Thyroid gland (tissue), 4 donors: ENCODE results near the gene APOA4. TPM values are rescaled to one million over a fixed set of nuclear protein-coding genes. Genes with fewer than 3 reads are reported as not detected.

ENCODE experiments used
- DNase-seq, 2 donors: peaks; one replicate each; pipeline ENCODE4 v3.0.0-alpha.2; 2019
- H3K27ac ChIP-seq, 3 donors: fragments of 200-600 bp; sonication (generic); 1 replicate in 2 of 3; 2 replicates in 1 of 3; pipeline ENCODE4 v1.5.1; 2016 to 2019; ENCODE audit warnings: mild to moderate bottlenecking in 1 of 3, moderate library complexity in 1 of 3
- H3K27me3 ChIP-seq: fragments of 200-600 bp; sonication (generic); one replicate; pipeline ENCODE4 v1.5.1; 2019
- H3K36me3 ChIP-seq, 2 donors: fragments of 200-600 bp; sonication (generic); one replicate each; pipeline ENCODE4 v1.5.1; 2016 to 2019
- H3K4me1 ChIP-seq, 2 donors: fragments of 200-600 bp; sonication (generic); one replicate each; pipeline ENCODE4 v1.5.1; 2017 to 2019
- H3K4me3 ChIP-seq, 3 donors: fragments of 200-600 bp; sonication (generic); replicated peaks in 1 of 3; 1 replicate in 2 of 3; 2 replicates in 1 of 3; pipeline ENCODE4 v1.5.1; 2016; ENCODE audit warnings: mild to moderate bottlenecking in 1 of 3
- H3K9me3 ChIP-seq: fragments of 200-600 bp; sonication (generic); one replicate; pipeline ENCODE4 v1.5.1; 2017
- CTCF ChIP-seq, 6 experiments: fragments of 200-600 bp in 3 of 6; fragments of 450-650 bp in 3 of 6; sonication (generic) in 3 of 6; IDR thresholded peaks; one replicate each; pipeline ENCODE4 v1.5.1; 2016 to 2019; ENCODE audit warnings: antibody characterized with exemption in 6 of 6, mild to moderate bottlenecking in 2 of 6, inconsistent platforms in 1 of 6, moderate library complexity in 1 of 6
- POLR2A ChIP-seq, 2 donors: fragments of 450-650 bp; IDR thresholded peaks; one replicate each; pipeline ENCODE4 v1.6.1; 2017; ENCODE audit warnings: antibody characterized with exemption in 2 of 2, mild to moderate bottlenecking in 2 of 2, moderate library complexity in 1 of 2
- WGBS, 2 donors: methylation state at CpG; one replicate each; pipeline ENCODE4 v1.1.5; 2017; 5-methylcytosine and 5-hydroxymethylcytosine counted together
- intact Hi-C: fragments of 100-400 bp; cut with DNase I; formaldehyde crosslinking; loops from one replicate; pipeline ENCODE4 v1.15.1; 2023
- total RNA-seq, 4 donors: library from RNA; depleted of rRNA; stranded (reverse); fragments of >200 nt; gene quantifications; one replicate each; pipeline ENCODE4 v1.2.3, GENCODE V29; 2016

APOA4 gene
- total RNA-seq, 4 donors from 2014 or later = not detected

DNA sequence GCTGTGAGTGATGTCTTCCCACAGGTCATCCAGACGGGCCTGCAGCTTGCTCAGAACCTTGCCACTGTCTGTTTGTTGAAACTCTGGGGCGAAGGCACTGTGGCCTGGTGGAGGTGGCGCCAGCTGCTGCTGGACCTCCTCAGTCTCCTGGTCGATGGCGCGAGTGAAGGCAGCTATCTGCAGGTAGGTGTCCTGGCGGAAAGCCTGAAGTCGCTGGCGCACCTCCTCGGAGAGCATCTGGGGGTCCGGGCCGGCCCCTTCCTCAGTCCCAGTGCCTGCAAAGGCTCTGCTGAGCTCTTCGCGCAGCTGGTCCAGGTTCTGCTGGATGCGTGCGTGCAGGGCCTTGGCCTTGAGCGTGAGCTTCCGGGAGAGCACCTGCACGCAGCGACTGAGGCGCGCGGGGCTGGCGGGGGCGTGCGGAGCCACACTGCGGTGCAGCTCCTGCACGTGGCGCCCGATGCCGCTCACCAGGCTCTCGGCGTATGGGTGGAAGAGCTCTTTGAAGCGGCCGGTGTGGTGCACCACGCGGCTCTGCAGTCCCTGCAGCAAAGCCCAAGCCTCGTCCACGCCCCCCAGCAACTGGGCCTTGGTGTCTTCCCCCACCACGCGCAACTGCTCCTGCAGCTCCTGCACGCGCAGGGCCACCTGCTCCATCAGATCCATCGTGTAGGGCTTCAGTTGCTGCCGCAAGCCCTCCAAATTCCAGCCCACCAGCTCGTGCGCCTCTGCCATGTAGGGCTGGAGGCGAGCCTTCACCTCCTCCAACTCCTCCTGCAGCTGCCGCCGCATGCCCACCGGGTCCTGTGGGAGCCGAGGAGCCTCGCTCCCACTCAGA lies 32.7 kb downstream of the APOA4 start:
- no peak for DNase-seq
- Histone ChIP-seq H3K27me3 (no peaks in the 10 kb centered on the region), H3K27ac (no peak overlapping the region), H3K36me3 (peaks cover 4 to 8% of the 10 kb centered on the region in 2 donors), H3K9me3 (no peaks in the 10 kb centered on the region), H3K4me1 (peaks cover 13 to 32% of the 10 kb centered on the region in 2 donors), H3K4me3 (no peak overlapping the region)
- WGBS, 2 donors = 68 to 88% methylated on average over 23 to 51 of the region's 53 CpGs
- TF ChIP-seq POLR2A (IDR thresholded peaks at IDR 0.05) (no peak), CTCF (IDR thresholded peaks at IDR 0.05) (no peak)
- intact Hi-C loops = loop anchor here (5.0 kb wide), 3 partner anchors 47 to 437 kb away; partner anchors contain the start of gene APOA1

DNA sequence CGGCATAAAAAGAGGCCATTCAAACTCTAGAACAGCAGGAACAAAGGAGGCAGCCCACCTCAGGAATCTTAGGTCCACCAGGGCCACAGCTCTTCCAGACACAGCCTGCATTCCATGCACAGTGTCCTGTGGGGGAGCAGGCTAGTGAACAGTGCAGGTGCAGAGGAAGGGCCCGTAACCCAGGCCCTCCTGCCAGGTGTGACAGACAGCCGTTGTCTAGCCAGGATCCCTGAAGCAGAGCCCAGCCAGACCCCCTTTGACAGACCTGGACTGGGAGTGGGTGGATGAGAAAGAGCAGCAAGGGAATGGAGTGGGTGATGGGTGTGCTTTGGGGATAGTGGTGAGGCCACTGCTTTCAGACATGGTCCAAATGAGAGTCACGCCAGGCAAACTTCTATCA lies 34.1 kb downstream of the APOA4 start:
- no peak overlapping the region for H3K4me3 ChIP-seq
- H3K36me3 ChIP-seq = peaks cover 18 to 22% of the 10 kb centered on the region in 2 donors
- DNase-seq = no peak
- no peak overlapping the region for H3K27ac ChIP-seq
- intact Hi-C loops = no loop called here
- H3K4me1 ChIP-seq = peaks cover 13 to 32% of the 10 kb centered on the region in 2 donors
- 83 to 92% methylated on average over 4 of the region's 4 CpGs for WGBS, 2 donors
- no peaks in the 10 kb centered on the region for H3K27me3 ChIP-seq
- H3K9me3 ChIP-seq = no peaks in the 10 kb centered on the region
- TF ChIP-seq POLR2A (IDR thresholded peaks at IDR 0.05) = no peak
- no peak for TF ChIP-seq CTCF (IDR thresholded peaks at IDR 0.05)

GRCh38 chr11:116788534-116788933 lies 34.6 kb downstream of the APOA4 start:
- no peak for DNase-seq
- peak overlapping the region; percentile 84 to 93 (median 92) for H3K4me3 ChIP-seq
- no peaks in the 10 kb centered on the region for H3K9me3 ChIP-seq
- peaks cover 13 to 32% of the 10 kb centered on the region in 2 donors for H3K4me1 ChIP-seq
- 49 to 52% methylated on average over 4 of the region's 4 CpGs for WGBS, 2 donors
- no peak for TF ChIP-seq CTCF (IDR thresholded peaks at IDR 0.05)
- H3K27me3 ChIP-seq = no peaks in the 10 kb centered on the region
- intact Hi-C loops = no loop called here
- peak overlapping the region in 2 of 3 donors; percentile 72 to 84 for H3K27ac ChIP-seq
- peaks cover 22 to 25% of the 10 kb centered on the region in 2 donors for H3K36me3 ChIP-seq

- DNase-seq = peak; percentile 79 to 82
- H3K4me3 ChIP-seq = peak within 1 kb of the TSS; percentile 84 to 93 (median 92)
- peak in 3 of 6 experiments; percentile 24 to 26 (median 25) for TF ChIP-seq CTCF (IDR thresholded peaks at IDR 0.05)
- TF ChIP-seq POLR2A (IDR thresholded peaks at IDR 0.05) = peak in 1 of 2 donors; percentile 88
- intact Hi-C loops = no loop called here
- H3K27me3 ChIP-seq = no peaks in the 10 kb centered on the region
- 1% methylated on average over 18 to 37 of the region's 56 CpGs for WGBS, 2 donors
- peaks cover 28 to 31% of the 10 kb centered on the region in 2 donors for H3K36me3 ChIP-seq
- H3K9me3 ChIP-seq = no peaks in the 10 kb centered on the region
- peak within 1 kb of the TSS; percentile 72 to 84 (median 82) for H3K27ac ChIP-seq
- peaks cover 13 to 32% of the 10 kb centered on the region in 2 donors for H3K4me1 ChIP-seq
Measured at GRCh38 chr11:116787786-116788486, 35.2 kb downstream of the APOA4 start, which contains the start of gene ZPR1. Gene ZPR1, minus strand, starts transcription at chr11:116788023. Its CDS starts 33 bp downstream, at chr11:116787990.
